GM21528 (cell line): ENCODE results near the gene HAL.

ENCODE experiments used
- ATAC-seq: cut with Tn5 transposase; IDR thresholded peaks from one replicate; pipeline ENCODE4 v1.9.1; 2021; ENCODE audit warnings: mild to moderate bottlenecking, moderate library complexity; ENCODE audit not compliant: unreplicated experiment, low FRiP score

HAL gene, protein sequence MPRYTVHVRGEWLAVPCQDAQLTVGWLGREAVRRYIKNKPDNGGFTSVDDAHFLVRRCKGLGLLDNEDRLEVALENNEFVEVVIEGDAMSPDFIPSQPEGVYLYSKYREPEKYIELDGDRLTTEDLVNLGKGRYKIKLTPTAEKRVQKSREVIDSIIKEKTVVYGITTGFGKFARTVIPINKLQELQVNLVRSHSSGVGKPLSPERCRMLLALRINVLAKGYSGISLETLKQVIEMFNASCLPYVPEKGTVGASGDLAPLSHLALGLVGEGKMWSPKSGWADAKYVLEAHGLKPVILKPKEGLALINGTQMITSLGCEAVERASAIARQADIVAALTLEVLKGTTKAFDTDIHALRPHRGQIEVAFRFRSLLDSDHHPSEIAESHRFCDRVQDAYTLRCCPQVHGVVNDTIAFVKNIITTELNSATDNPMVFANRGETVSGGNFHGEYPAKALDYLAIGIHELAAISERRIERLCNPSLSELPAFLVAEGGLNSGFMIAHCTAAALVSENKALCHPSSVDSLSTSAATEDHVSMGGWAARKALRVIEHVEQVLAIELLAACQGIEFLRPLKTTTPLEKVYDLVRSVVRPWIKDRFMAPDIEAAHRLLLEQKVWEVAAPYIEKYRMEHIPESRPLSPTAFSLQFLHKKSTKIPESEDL

DNA sequence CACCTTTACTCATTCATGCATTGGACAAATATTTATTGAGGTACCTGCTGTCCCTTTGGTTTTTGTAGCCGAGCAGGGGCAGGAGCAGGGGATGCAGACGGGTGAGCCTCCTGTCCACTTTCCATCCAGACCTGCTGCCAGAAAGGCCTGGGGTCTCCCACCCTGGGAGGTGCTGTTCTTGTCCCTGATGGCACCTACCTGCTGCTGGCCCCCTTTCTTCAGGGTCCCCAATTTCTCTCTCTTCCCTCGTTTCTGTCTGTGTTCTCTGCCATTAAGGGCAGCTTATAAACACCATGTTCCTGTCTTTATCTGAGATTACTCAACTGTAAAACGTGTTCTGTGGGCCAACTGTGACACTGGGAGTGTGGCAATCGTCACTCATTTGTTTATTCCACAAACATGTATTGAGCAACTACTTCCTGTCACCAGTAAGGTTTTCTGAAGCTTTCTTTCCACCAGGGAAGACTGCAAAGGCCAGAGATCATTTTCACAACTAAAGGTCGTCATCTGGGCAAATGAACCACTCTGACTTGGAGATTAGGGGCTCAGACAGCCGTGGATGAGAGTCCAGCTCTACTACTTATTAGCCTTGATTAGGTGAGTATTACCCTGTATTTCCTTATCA lies at the start of gene HAL:
Gene HAL (minus strand): TSS at position 311 of the 625 bp plus-strand sequence. CDS start 434 bp downstream, outside the sequence.
- no peak for ATAC-seq

DNA sequence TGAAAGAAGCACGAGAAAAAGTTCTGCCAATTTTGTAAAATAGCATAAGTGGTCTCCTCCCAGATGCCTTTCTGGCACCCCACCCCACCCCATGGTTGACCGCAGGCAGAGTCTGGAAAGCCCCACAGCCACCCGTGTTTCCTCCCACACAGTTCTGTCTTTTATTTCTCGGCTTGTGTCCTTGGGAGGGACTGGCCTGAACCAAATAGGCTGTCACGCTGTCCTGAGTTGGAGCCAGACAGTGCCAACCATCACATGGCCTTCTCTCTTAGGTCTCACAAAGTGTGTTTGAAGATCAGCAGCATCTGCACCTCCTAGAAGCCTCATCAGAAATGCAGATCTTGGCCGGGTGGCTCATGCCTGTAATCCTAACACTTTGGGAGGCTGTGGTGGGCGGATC lies 49.4 kb upstream of the HAL start:
- no peak for ATAC-seq

DNA sequence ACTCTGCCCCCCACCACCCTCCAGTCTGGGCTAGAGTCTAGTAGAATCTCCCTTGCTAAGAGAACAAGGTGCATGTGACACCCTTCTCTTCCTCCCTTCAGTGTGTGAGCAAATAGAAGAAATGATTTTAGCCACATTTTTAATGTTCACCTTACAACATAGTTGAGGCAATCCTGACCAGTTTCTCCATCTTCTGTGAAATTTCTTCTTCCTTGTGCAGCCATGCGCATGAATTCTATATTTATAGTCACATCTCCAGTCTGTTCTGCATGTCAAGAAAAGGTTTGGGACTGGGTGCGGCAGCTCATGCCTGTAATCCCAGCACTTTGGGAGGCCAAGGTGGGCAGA lies 48.8 kb upstream of the HAL start:
- no peak for ATAC-seq

DNA sequence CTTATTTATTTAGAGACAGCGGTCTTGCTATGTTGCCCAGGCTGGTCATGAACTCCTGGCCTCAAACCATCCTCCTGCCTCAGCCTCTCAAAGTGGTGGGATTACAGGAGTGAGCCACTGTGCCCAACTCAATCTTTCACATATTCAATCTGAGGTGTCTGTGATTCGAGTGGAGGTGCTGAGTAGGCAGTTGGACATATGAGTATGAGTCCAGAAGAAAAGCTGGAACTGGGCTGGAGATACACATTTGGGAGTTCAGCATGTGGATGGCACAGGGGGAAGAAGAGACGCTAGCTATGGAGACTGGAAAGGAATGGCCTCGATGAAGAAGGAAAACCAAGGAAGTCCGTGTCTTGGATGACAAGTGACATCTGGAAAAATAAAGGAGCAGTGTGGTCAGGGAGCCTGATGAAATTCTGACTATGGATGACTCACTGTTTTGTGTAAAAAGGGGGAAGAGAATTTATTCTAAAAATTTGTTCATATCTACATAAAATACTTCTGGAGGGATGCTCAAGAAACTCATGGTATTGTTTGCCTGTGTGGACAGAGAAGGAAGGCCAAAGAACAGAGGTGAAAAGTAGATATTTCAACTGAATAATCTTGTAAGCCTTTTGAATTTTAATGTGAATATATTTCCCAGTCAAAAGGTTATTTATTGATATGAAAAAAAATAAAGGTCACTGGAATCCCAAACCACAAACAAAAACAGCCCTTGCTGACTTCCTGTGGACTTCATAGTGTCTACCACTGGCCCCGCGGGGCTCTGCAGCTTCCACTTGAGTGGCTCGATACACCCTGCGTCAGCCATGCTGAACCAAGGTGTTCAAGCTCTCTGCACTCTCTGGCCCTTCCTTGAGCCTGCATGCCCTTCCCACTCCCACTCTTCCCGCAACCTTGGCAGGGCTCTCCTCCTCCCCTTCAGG lies 48.1 kb upstream of the HAL start:
- no peak for ATAC-seq

DNA sequence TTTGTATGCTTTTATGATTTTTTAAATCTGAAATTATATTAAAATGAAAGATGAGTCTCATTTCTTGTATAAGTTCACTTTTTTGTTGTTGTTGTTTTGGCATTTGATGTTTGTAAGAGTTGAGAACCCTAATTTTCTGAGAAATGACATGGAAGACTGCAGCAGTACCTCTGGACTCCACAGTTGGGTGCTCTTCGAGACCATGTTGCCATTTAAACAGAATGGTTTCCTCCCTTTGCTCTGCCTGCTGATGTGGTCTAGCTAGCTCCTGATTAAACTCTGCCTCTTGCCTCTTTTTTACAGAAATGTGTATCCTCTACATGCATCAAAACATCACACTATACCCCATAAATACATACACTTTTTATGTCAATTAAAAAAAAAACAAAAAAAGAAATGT lies 45.0 kb upstream of the HAL start:
- no peak for ATAC-seq

DNA sequence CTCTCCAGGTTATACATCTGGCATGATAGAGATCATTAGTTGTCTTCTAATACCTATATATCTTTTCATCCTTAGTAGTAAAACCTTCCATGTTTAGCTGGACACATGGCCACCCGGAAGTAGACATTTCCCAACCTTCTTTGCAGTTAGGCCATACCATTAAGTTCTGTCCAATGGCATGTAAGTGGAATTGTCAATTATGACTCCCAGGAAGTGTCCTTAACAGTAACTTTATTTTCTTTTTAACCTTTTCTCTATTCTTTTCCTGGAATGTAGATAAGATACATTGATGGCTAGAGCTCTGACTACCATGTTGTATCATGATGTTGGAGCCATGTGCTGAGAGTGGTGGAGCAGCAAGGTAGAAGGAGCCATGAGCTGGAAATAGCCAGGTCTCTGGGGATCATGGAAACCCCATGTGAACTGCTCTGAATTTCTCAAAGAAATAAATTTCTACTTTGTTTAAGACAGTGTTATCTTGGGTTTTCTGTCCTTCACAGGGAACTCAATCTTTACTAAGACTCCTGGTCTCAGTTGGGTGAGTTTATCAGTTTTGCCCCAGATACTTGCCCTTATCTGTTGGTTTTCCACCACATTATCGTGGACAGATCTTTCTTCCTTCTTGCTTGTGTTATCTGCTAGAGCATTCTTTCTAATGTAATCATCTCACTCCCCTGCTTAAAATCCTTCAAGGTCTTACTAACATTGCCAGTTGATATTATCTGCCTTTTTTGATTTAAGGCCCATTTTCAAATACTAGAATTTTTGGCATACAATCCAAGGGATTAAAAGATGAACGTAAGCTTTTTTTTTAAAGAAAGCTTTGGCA lies 44.4 kb upstream of the HAL start:
- no peak for ATAC-seq

DNA sequence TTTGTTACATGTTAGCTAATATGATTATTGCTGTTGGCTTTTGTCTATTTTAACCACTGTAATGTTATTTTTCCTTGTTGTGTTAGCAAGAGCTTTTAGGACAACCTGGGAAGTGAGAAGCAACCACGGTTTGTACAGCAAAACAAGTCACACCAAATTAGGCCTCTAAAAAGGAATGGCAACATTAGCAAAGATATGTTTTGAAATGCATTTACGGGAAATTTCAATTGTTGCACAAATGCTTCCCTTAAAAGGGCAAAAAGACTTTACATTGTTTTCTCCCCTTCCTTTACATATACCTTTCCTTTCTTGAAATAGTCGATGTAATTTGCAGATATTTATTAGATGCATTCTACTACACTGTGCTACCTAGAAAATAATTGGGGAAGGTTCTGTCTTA lies 43.4 kb upstream of the HAL start:
- no peak for ATAC-seq

DNA sequence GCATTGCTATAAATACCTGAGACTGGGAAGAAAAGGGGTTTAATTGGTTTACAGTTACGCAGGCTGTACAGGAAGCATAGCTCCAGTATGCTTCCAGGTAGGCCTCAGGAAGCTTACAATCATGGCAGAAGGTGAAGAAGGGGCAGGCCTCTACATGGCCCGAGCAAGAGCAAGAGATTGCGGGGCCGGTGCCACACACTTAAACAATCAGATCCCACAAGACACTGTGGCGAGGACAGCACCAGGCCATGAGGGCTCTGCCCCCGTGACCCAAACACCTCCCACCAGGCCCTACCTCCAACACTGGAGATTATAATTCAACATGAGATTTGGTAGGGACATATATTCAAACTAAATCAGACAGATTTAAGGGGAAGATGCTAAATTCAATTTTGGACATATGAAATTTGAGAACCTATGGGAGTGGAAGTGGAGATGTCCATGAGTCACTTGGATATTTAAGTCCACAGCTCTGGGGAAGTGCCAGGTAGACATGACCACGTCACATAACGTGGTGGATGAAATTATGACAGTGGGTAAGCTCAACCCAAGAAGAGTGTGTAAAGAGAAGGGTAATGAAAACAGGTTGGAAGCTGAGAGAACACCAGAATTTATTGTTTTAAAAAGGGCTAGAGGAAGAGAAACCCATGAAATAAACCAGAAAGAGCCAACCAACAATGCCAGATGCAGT lies 40.8 kb upstream of the HAL start:
- no peak for ATAC-seq

DNA sequence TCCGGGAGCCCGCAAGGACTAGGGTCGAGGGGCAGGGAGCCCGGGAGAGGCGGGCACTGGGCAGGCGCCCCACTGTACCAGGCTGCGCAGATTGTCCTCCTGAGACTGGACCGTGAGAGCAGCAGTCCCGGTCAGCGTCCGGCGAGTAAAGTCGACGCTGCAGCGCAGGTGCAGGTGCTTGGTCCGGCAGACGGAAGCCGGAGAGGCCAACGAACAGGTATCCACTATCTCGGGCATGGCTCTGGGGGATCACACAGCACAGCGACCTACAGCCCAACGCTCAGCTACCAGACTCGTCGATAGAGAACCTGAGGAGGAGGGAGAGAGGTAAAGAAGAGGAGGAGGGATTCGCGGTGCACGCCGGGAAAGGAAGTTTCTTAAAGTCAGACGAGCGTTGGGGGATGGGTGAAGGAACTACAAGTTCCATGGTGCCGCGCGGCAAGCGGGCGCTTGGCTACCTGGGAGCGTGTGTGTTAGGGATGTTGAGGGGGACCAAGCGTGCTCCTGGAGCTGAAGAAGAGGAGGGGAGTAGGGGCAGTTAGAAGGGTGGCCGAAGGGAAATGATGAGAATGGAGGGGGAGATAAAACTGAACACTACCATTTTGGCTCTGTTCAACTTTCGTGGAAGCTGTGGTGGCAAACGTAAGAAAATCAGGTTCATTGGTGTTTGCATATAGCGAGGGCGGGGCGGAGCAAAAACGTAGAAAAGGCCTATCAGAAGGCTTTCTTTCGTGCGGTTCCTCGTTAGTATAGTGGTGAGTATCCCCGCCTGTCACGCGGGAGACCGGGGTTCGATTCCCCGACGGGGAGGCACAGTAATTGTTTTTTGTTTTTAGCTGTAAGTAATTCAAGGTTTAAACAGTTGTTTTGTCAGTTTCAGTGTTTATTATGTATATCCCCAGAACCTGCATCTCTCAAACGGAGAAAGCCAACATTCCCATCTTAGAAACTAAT lies 39.4 kb upstream of the HAL start, which contains the start of gene LTA4H:
Gene LTA4H (minus strand): TSS at position 305 of the 954 bp plus-strand sequence. CDS start 68 bp downstream, at position 237.
- peak; percentile 94 for ATAC-seq

DNA sequence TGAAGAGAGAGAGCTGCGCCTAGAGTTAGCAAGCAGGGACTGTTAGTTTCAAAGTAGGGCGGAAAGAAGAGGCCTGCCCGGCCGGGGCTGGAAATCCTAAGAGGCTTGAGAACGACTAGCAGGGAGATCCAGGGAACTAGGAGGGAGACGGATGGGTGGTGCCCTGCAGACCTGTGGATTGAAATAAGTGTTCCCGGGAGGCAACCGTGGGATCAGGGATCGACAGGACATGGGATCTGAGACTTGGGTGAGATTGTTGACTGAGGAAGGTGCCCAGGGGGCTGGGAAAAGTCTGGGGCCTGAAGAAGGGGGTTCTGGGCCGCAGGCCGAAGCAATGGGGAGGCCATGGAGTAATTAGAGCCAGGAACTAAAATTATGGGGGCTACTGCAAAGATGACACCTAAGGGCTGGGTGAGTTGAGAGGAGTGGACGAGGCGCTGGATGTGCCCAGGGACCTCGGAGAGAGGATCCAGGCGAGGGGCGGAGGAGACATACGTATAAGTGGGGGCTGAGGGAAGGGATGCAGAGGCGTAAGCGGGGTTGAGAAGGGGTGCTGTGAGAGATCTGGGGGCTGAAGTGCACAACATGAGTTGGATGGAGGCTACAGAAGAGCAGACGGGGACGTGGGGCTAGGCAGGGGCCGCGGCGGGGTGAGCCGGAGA lies 38.6 kb upstream of the HAL start:
- ATAC-seq = peak; percentile 21

DNA sequence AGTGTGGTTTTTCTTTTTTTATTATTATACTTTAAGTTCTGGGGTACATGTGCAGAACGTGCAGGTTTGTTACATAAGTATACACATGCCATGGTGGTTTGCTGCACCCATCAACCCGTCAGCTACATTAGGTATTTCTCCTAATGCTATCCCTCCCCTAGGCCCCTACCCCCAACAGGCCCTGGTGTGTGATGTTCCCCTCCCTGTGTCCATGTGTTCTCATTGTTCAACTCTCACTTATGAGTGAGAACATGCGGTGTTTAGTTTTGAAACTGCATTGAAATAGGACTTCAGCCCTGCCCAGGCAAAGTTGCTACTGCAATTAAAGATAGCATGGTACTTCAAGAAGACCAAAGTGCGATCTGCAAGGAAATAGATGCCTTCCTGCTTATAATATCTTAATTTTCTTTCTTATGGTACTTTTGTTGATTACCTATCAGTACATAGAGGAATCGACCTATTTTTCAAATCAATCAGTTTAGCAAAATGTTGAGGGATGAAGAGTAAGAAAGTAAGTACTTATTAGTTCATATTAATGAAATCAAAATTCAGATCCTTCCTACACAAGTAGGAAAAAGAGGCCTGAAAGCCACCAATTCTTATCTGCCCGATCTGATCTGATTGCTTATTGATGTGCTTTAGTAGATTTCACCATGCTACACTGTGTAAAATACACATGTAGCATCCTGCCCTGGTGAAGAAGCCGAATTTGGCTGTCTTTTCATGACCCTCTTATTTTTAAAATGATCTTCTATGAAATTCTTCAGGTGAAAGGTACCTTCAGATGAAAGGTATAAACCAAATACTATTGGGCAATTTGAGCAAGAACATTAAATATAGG lies 37.6 kb upstream of the HAL start:
- ATAC-seq = no peak

DNA sequence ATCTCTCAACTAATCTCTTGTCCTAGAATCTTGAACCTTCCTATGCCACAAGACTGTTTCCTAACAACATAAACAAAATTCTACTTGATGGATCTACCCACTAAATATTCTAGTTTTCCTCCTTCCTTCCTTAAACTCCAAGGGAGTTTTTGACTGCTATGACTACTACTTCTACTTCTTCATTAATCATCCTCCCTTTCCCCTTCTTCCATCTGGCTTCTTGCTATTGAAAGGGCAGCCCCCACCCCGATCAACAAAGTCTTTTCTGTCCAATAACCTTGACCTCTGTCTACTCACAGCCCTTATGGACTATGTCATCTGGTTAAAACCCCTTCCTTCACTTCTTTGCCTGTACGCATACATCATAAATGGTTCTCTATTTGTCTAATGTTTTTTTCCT lies 33.7 kb upstream of the HAL start:
- ATAC-seq = no peak

DNA sequence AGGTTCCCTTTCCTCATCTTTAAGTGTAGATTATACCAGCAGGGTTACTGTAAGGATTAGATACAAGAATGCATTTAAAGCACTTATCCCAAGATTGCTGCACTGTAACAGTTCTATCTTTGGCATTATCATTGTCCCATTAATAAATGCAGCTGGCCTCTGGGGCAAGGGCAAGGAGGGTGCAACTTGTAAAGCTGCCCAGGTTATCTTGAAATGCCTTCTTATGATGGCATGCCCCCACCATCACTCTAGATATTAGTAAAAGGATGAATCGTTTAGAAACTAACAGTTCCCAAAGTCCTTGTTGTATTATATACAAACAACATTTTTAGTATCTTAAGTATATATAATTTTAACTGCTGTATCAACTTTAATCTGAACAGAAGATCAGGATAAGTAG lies 32.4 kb upstream of the HAL start:
- no peak for ATAC-seq

DNA sequence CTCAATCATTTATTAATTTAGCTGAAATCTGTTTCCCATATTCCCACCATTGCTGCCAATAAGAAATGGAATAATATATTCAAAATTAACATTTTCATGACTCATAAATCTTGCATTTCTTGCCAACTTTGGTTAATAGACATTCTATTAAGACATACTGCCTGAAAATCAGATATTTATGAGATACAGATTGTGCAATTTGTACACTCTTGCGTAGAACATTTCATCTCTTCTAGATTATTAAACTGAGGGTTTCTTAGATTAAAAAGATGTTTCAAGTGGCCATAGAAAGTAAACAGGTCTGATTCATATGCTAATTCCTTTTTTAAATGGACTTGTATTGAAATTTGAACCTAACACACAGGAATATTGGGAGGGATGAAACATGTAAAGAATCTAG lies 30.2 kb upstream of the HAL start:
- no peak for ATAC-seq

DNA sequence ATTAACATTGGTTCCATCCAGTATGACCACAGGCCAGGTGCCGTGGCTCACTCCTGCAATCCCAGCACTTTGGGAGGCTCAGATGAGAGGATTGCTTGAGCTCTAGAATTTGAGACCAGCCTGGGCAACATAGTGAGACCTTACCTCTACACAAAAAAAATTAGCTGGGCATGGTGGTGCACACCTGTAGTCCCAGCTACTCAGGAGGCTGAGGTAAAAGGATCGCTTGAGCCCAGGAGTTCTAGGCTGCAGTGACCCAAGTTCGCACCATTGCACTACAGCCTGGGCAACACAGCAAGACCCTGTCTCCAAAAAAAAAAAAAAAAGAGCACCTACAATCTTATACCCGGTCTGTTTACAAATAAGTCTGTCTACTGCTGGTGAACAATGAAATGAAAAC lies 29.4 kb upstream of the HAL start:
- no peak for ATAC-seq

DNA sequence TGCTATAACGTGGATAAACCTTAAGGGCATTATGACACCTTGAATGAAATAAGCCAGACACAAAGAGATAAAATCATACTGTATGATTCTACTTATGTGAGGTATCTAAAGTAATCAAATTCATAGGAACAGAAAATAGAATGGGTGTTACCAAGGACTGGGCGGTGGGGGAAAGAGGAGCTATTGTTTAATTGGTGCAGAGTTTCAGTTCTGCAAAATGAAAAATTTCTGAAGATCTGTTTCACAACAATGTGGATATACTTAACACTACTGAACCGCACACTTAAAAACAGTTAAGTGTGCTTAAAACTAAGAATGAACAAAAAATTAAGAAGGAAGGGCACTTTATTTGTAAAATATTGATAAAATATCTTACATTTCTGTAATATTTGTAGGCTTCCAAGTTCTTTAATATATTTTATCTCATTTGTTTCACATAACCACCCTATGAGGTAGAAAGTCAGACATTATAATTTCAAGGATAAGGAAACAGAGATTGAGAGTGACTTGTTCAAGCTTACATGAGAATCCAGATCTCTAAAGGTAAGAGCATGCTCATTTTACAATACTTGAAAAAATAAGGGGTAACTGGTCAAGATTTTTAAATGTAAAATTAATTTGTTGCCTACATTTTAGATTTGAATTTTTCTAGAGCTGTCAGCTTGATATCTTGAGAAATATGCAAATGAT lies 24.3 kb upstream of the HAL start:
- ATAC-seq = peak; percentile 96
